Measurements from ENCODE around the gene PER1.

DNA sequence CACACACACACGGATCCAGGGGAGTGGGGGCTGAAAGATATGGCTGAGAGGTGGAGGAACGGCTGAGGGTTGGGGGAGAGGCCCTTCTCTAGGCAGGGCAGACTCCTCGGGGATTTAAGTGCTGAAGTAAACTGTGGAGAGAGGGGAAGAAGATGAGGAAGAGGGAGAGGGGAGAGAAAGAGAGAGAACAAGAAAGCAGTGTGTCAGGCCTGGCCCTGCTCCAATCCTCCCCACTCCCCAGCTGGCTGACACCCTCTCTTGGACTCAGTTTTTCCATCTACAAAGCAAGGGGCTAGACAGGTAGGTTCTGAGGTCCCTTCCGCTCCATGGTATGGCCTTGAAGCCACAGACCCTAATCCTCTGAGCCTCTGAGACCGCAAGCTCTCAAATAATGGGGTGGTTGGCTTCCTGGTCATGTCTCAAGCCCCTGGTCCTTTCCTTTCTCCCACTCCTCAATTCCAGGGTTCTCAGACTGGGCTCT, 8.6 kb upstream of the PER1 start:
- TF ChIP-seq, protein P1, sequence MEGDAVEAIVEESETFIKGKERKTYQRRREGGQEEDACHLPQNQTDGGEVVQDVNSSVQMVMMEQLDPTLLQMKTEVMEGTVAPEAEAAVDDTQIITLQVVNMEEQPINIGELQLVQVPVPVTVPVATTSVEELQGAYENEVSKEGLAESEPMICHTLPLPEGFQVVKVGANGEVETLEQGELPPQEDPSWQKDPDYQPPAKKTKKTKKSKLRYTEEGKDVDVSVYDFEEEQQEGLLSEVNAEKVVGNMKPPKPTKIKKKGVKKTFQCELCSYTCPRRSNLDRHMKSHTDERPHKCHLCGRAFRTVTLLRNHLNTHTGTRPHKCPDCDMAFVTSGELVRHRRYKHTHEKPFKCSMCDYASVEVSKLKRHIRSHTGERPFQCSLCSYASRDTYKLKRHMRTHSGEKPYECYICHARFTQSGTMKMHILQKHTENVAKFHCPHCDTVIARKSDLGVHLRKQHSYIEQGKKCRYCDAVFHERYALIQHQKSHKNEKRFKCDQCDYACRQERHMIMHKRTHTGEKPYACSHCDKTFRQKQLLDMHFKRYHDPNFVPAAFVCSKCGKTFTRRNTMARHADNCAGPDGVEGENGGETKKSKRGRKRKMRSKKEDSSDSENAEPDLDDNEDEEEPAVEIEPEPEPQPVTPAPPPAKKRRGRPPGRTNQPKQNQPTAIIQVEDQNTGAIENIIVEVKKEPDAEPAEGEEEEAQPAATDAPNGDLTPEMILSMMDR (IDR thresholded peaks at IDR 0.05), result no peak
- no peak for TF ChIP-seq POLR2A (IDR thresholded peaks at IDR 0.05)
